ENCODE measurements around the gene NLGN1. TPM values are rescaled to one million over a fixed set of nuclear protein-coding genes. Genes with fewer than 3 reads are reported as not detected.

The NLGN1 gene
- total and polyA plus RNA-seq, 8 donors: 3.1 to 11.9 (median 8.0) TPM

- ATAC-seq: no peak
These were observed 898.0 kb downstream of the NLGN1 start for GRCh38 chr3:174295306-174296092.

GRCh38 chr3:174302746-174303315 lies 905.3 kb downstream of the NLGN1 start:
- Histone ChIP-seq H3K4me1 (no peaks in the 10 kb centered on the region), H3K9me3 (no peaks in the 10 kb centered on the region), H3K27me3 (no peaks in the 10 kb centered on the region), H3K36me3 (no peaks in the 10 kb centered on the region), H3K27ac (no peak overlapping the region), H3K4me3 (no peak overlapping the region)
- DNase-seq (no peak), ATAC-seq (no peak)
- intact Hi-C loops (cut with DNase I): no loop called here
- TF ChIP-seq, protein P1, sequence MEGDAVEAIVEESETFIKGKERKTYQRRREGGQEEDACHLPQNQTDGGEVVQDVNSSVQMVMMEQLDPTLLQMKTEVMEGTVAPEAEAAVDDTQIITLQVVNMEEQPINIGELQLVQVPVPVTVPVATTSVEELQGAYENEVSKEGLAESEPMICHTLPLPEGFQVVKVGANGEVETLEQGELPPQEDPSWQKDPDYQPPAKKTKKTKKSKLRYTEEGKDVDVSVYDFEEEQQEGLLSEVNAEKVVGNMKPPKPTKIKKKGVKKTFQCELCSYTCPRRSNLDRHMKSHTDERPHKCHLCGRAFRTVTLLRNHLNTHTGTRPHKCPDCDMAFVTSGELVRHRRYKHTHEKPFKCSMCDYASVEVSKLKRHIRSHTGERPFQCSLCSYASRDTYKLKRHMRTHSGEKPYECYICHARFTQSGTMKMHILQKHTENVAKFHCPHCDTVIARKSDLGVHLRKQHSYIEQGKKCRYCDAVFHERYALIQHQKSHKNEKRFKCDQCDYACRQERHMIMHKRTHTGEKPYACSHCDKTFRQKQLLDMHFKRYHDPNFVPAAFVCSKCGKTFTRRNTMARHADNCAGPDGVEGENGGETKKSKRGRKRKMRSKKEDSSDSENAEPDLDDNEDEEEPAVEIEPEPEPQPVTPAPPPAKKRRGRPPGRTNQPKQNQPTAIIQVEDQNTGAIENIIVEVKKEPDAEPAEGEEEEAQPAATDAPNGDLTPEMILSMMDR (IDR thresholded peaks at IDR 0.05): no peak

More at GRCh38 chr3:174295306-174296092, 898.0 kb downstream of the NLGN1 start:
- Histone ChIP-seq H3K27ac (no peak overlapping the region), H3K27me3 (no peaks in the 10 kb centered on the region), H3K4me1 (no peaks in the 10 kb centered on the region), H3K36me3 (no peaks in the 10 kb centered on the region), H3K4me3 (no peak overlapping the region), H3K9me3 (no peaks in the 10 kb centered on the region)
- TF ChIP-seq, protein P1 (IDR thresholded peaks at IDR 0.05): no peak
- intact Hi-C loops (cut with DNase I): no loop called here
- DNase-seq: no peak

DNA sequence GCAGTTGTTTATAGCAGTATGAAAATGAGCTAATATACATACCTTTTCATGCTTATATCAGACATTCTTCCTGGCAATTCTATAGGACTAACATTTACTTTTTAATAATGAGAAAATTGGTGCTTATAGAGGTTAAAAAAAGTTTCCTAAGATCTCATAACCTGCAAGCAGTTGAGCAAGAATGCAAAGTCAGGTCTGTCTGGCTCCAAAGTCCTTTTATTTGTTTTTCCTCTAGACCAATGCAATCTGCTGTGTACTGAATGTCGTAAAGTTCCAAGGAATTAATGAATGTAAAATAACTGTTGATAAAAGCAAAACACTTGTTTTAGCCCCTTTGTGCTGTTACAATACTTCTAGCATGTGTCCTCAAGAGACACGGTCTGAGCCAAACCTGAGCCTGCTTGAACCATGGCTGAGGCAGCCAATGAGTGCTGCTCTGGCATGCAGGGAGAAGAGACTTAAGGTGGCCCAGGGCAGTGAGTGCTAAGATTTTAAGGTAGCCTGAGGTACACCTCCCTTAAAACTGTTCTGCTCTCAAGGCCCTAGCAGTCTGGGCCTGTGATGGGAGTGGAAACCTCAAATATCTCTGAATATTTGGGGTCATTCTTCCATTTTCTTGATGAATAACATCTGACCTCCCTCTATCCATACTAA lies 906.5 kb downstream of the NLGN1 start:
- Histone ChIP-seq H3K4me3 (no peak overlapping the region), H3K27me3 (no peaks in the 10 kb centered on the region), H3K27ac (no peak overlapping the region), H3K4me1 (no peaks in the 10 kb centered on the region), H3K9me3 (no peaks in the 10 kb centered on the region), H3K36me3 (no peaks in the 10 kb centered on the region)
- TF ChIP-seq, protein P1 (IDR thresholded peaks at IDR 0.05): no peak
- ATAC-seq: no peak
- intact Hi-C loops (cut with DNase I): no loop called here
- no peak for DNase-seq

DNA sequence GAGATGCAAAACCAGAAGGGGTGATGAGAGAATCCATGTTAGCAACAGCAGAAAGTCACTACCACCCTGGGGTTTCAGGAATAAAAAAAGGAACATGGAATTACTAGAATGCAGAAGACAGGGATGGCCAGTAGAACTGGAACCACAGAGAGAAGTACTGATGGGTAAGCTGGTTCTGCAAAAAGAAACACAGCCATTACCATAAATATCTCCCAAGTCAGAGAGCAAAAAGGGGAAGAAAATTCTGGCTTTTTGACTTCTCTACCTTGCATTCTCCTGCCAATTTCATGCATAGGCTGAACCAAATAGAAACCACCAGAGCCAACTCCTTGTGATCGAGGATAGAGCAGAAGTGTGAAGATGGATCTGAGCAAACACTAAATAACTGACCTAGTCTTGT lies 911.2 kb downstream of the NLGN1 start:
- no peaks in the 10 kb centered on the region for H3K27me3 ChIP-seq
- H3K27ac ChIP-seq: no peak overlapping the region
- no peak overlapping the region for H3K4me3 ChIP-seq
- no peaks in the 10 kb centered on the region for H3K9me3 ChIP-seq
- ATAC-seq (no peak), DNase-seq (no peak)
- no peaks in the 10 kb centered on the region for H3K36me3 ChIP-seq
- TF ChIP-seq, protein P1 (IDR thresholded peaks at IDR 0.05): no peak
- no peaks in the 10 kb centered on the region for H3K4me1 ChIP-seq
- intact Hi-C loops (cut with DNase I): no loop called here

DNA sequence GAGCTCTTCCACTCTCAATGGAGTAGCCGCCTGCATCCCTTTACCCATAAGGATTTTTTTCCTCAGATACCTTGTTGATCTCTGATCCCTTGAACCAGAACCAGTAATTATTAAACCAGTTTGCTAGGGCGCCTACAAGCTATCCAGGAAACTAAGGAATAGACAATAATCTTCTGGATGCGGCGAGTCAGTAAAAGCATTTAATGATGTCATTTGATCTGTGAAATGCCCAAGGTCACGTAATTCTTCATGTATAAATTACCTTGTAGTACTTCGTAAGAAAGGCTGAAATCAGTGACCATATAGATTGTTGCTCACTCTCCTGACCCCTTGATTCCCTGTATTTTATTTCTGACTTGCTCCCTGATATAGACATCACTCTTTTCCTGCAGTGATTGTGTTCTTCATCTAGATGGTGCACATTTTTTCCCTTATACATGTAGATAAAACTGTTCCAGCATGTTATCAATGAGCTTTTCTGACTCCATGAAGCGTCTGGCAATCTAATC lies 913.0 kb downstream of the NLGN1 start:
- no peak overlapping the region for H3K27ac ChIP-seq
- no peaks in the 10 kb centered on the region for H3K27me3 ChIP-seq
- intact Hi-C loops (cut with DNase I): no loop called here
- no peak overlapping the region for H3K4me3 ChIP-seq
- DNase-seq: no peak
- H3K4me1 ChIP-seq: no peaks in the 10 kb centered on the region
- H3K9me3 ChIP-seq: no peaks in the 10 kb centered on the region
- TF ChIP-seq, protein P1 (IDR thresholded peaks at IDR 0.05): no peak
- no peaks in the 10 kb centered on the region for H3K36me3 ChIP-seq
- ATAC-seq: no peak
